Peyer's patch (tissue), 4 donors: Measurements from ENCODE around the gene NUP214.

Source experiments
- CTCF ChIP-seq, 6 experiments: fragments of 450-650 bp in 4 of 6; fragments of 200-600 bp in 2 of 6; sonication (generic) in 1 of 6; IDR thresholded peaks; one replicate each; pipeline ENCODE4 v1.5.1; 2017 to 2019; ENCODE audit warnings: antibody characterized with exemption in 6 of 6, mild to moderate bottlenecking in 3 of 6, moderate library complexity in 1 of 6
- POLR2A ChIP-seq, 2 donors: fragments of 450-650 bp; IDR thresholded peaks; one replicate each; pipeline ENCODE4 v1.5.1; 2017; ENCODE audit warnings: antibody characterized with exemption in 2 of 2, mild to moderate bottlenecking in 2 of 2, moderate library complexity in 2 of 2

DNA sequence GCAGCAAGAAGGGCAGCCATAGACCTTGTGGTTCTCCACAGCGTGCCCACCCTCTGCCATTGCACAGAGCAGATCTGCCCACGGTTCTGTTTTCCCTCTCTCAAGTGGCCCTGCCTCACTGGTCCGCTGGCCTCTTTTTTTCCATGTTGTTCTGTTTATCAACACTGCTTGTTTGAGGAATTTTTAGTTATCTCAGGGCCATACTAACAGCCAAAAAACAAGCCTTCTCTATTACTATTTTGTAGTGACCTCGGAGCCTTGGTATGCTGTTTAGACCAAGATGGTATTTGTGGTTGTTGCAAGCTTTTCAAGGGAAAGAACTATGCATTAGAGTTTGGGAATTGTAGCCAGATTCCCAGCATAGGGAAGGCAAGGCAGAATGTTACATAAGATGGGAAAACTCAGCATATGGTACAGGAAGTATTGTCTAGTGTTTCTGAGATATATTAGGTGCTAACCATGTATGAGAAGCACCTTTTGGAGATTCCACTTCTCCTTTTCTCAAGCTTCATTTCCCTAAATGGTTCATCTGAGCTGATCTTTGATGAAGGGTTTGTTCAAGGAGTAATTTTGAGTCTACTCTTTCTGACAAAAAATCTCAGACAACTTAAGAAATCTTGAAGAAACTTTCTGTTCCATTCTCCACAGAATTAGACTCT is 54.3 kb downstream of the NUP214 start:
- TF ChIP-seq POLR2A (IDR thresholded peaks at IDR 0.05), result no peak
- no peak for TF ChIP-seq CTCF (IDR thresholded peaks at IDR 0.05)
